Naive thymus-derived CD4-positive, alpha-beta T cell (primary cell): Measurements from ENCODE around the gene SLC48A1. TPM values are rescaled to one million over a fixed set of nuclear protein-coding genes. Genes with fewer than 3 reads are reported as not detected.
A peak's percentile ranks its signal among the peaks of the same experiment; 100 is the strongest.

Experiments
- ATAC-seq: fragments of 150-1000 bp; cut with Tn5 transposase; 2 replicates; pipeline ENCODE4 v1.10.0; 2021; ENCODE audit warnings: mild to moderate bottlenecking, moderate library complexity
- CTCF ChIA-PET: fragments of 350-600 bp; sonication (Branson Sonifier 250); formaldehyde crosslinking; loops from one replicate; lab custom pipeline; 2021; ENCODE audit warnings: antibody characterized with exemption; lab: Charles Lee
- POLR2A ChIA-PET: fragments of 350-600 bp; sonication (Branson Sonifier 250); formaldehyde crosslinking; loops from one replicate; lab custom pipeline; 2021; ENCODE audit warnings: antibody characterized with exemption, inconsistent platforms; lab: Charles Lee
- DNase-seq, 9 donors: peaks; one replicate each; pipeline versions ENCODE4 v3.0.0 to v3.0.0-alpha.2; 2020 to 2022; ENCODE audit warnings: mixed read lengths in 1 of 9
- H3K27ac ChIP-seq: one replicate; pipeline ENCODE4 v1.7.0; 2013; ENCODE audit warnings: mild to moderate bottlenecking, low read depth, low read length, moderate library complexity
- H3K27me3 ChIP-seq, 2 donors: one replicate each; pipeline ENCODE4 v1.7.0; 2013; ENCODE audit warnings: low read length in 2 of 2, mild to moderate bottlenecking in 2 of 2, moderate library complexity in 2 of 2; ENCODE audit not compliant: control insufficient read depth in 2 of 2, insufficient read depth in 2 of 2
- H3K36me3 ChIP-seq, 3 experiments: 1 replicate in 2 of 3; 2 replicates in 1 of 3; pipeline ENCODE4 v1.7.0; 2013; ENCODE audit warnings: low read length in 3 of 3, mild to moderate bottlenecking in 3 of 3, moderate library complexity in 1 of 3; ENCODE audit not compliant: insufficient read depth in 3 of 3, control insufficient read depth in 2 of 3
- H3K4me1 ChIP-seq, 2 donors: one replicate each; pipeline ENCODE4 v1.7.0; 2013; ENCODE audit warnings: low read length in 2 of 2, mild to moderate bottlenecking in 2 of 2, moderate library complexity in 1 of 2; ENCODE audit not compliant: control insufficient read depth in 2 of 2, insufficient read depth in 2 of 2
- H3K4me3 ChIP-seq: 2 replicates; pipeline ENCODE4 v1.7.0; 2013; ENCODE audit warnings: mild to moderate bottlenecking, low read length
- H3K9me3 ChIP-seq, 3 experiments: 1 replicate in 2 of 3; 2 replicates in 1 of 3; pipeline ENCODE4 v1.7.0; 2013; ENCODE audit warnings: low read length in 3 of 3; ENCODE audit not compliant: control insufficient read depth in 2 of 3
- H3K27ac Mint-ChIP-seq, 9 donors: one replicate each; pipeline ENCODE4 v1.8.0; 2020 to 2022; ENCODE audit warnings: mixed read lengths in 9 of 9, mild to moderate bottlenecking in 8 of 9, moderate library complexity in 5 of 9, inconsistent platforms in 2 of 9
- H3K27me3 Mint-ChIP-seq, 5 donors: one replicate each; pipeline ENCODE4 v1.8.0; 2021 to 2022; ENCODE audit warnings: mixed read lengths in 5 of 5, mild to moderate bottlenecking in 1 of 5
- H3K36me3 Mint-ChIP-seq, 5 donors: one replicate each; pipeline ENCODE4 v1.8.0; 2020 to 2022; ENCODE audit warnings: mixed read lengths in 5 of 5, mild to moderate bottlenecking in 3 of 5, inconsistent platforms in 1 of 5
- H3K4me1 Mint-ChIP-seq, 7 donors: one replicate each; pipeline ENCODE4 v1.8.0; 2020 to 2022; ENCODE audit warnings: mixed read lengths in 7 of 7, mild to moderate bottlenecking in 3 of 7, inconsistent platforms in 1 of 7
- H3K4me3 Mint-ChIP-seq, 10 donors: one replicate each; pipeline ENCODE4 v1.8.0; 2020 to 2022; ENCODE audit warnings: mild to moderate bottlenecking in 10 of 10, mixed read lengths in 10 of 10, moderate library complexity in 6 of 10, inconsistent platforms in 2 of 10
- H3K9me3 Mint-ChIP-seq, 11 donors: one replicate each; pipeline ENCODE4 v1.8.0; 2020 to 2022; ENCODE audit warnings: mixed read lengths in 11 of 11, mild to moderate bottlenecking in 4 of 11, inconsistent platforms in 1 of 11, moderate library complexity in 1 of 11
- intact Hi-C, 2 donors: fragments of 100-400 bp; cut with micrococcal nuclease; formaldehyde crosslinking; loops; one replicate each; pipeline ENCODE4 v1.15.1; 2023
- polyA plus RNA-seq, 2 donors: library from polyadenylated mRNA; unstranded; fragments of 300-500 nt; fragmentation: Illumina TruSeq; gene quantifications; one replicate each; pipeline ENCODE4 v1.2.3, GENCODE V29; 2021
- total RNA-seq, 6 experiments: library from RNA in 5 of 6; stranded (reverse) in 5 of 6; gene quantifications; 1 replicate in 5 of 6; 2 replicates in 1 of 6; pipeline ENCODE4 v1.2.3 and lab custom pipeline; 2021 to 2026

The SLC48A1 gene
- total and polyA plus RNA-seq, 7 experiments from 2014 or later = 6.7 to 15.6 (median 12.5) TPM

GRCh38 chr12:47803191-47803875, 30.3 kb downstream of the SLC48A1 start:
- peak overlapping the region; percentile 81 for H3K27ac ChIP-seq
- peak overlapping the region; percentile 75 to 97 (median 92) for H3K27ac Mint-ChIP-seq
- intact Hi-C loops = loop anchor here (2.0 kb wide), 2 partner anchors 13 to 15 kb away; partner anchors contain the start of gene HDAC7 (in 1 of the 2)
- H3K36me3 ChIP-seq = peaks cover 0 to 29% (median 4%) of the 10 kb centered on the region in 3 experiments
- POLR2A ChIA-PET = interaction anchor here (4.7 to 15.6 kb wide), 3 partner anchors 9 to 28 kb away, joined by 40 to 364 read pairs (median 125); partner anchors contain the start of gene HDAC7
- no peaks in the 10 kb centered on the region for H3K9me3 ChIP-seq
- no peaks in the 10 kb centered on the region for H3K27me3 ChIP-seq
- DNase-seq (no peak), ATAC-seq (no peak)
- peaks cover 44 to 94% of the 10 kb centered on the region in 2 donors for H3K4me1 ChIP-seq
- peaks cover 65 to 98% (median 95%) of the 10 kb centered on the region in 7 donors for H3K4me1 Mint-ChIP-seq
- no peaks in the 10 kb centered on the region for H3K9me3 Mint-ChIP-seq
- peak overlapping the region; percentile 28 for H3K4me3 ChIP-seq
- peaks cover 0 to 11% (median 5%) of the 10 kb centered on the region in 5 donors for H3K36me3 Mint-ChIP-seq
- CTCF ChIA-PET = interaction anchor here (0.6 to 22.9 kb wide), 5 partner anchors 14 to 99 kb away, joined by 3 to 539 read pairs (median 3); no protein-coding TSS in a partner anchor
- H3K27me3 Mint-ChIP-seq = no peaks in the 10 kb centered on the region
- peak overlapping the region; percentile 61 to 86 (median 76) for H3K4me3 Mint-ChIP-seq

- peak overlapping the region in 9 of 10 donors; percentile 43 to 86 (median 73) for H3K4me3 Mint-ChIP-seq
- peaks cover 52 to 96% of the 10 kb centered on the region in 2 donors for H3K4me1 ChIP-seq
- no peaks in the 10 kb centered on the region for H3K27me3 Mint-ChIP-seq
- H3K36me3 ChIP-seq = peaks cover 0 to 21% (median 4%) of the 10 kb centered on the region in 3 experiments
- ChIA-PET POLR2A (interaction anchor here (4.7 to 15.6 kb wide), 3 partner anchors 8 to 28 kb away, joined by 40 to 364 read pairs (median 125); partner anchors contain the start of gene HDAC7), CTCF (interaction anchor here (0.6 to 22.9 kb wide), 4 partner anchors 14 to 836 kb away, joined by 3 to 539 read pairs (median 4); no protein-coding TSS in a partner anchor)
- intact Hi-C loops = no loop called here
- H3K36me3 Mint-ChIP-seq = peaks cover 0 to 12% (median 5%) of the 10 kb centered on the region in 5 donors
- ATAC-seq = no peak
- H3K4me3 ChIP-seq = no peak overlapping the region
- DNase-seq = no peak
- H3K27ac Mint-ChIP-seq = peak overlapping the region; percentile 92 to 98 (median 96)
- H3K27me3 ChIP-seq = no peaks in the 10 kb centered on the region
- no peaks in the 10 kb centered on the region for H3K9me3 Mint-ChIP-seq
- H3K27ac ChIP-seq = peak overlapping the region; percentile 81
- peaks cover 71 to 100% (median 99%) of the 10 kb centered on the region in 7 donors for H3K4me1 Mint-ChIP-seq
- no peaks in the 10 kb centered on the region for H3K9me3 ChIP-seq
Measured at GRCh38 chr12:47804171-47804570, 31.1 kb downstream of the SLC48A1 start.

GRCh38 chr12:47805417-47805816, 32.4 kb downstream of the SLC48A1 start:
- no peaks in the 10 kb centered on the region for H3K9me3 ChIP-seq
- H3K9me3 Mint-ChIP-seq = no peaks in the 10 kb centered on the region
- peak overlapping the region; percentile 92 to 98 (median 97) for H3K27ac Mint-ChIP-seq
- ChIA-PET POLR2A (interaction anchor here (0.7 to 15.6 kb wide), 6 partner anchors 7 to 64 kb away, joined by 3 to 364 read pairs (median 22); partner anchors contain the start of gene HDAC7), CTCF (interaction anchor here (22.9 kb wide), 1 partner anchor 28 kb away, joined by 539 read pairs; no protein-coding TSS in a partner anchor)
- H3K4me1 Mint-ChIP-seq = peaks cover 74 to 100% (median 93%) of the 10 kb centered on the region in 7 donors
- ATAC-seq (no peak), DNase-seq (no peak)
- H3K27ac ChIP-seq = peak overlapping the region; percentile 81
- no peaks in the 10 kb centered on the region for H3K27me3 Mint-ChIP-seq
- peaks cover 0 to 14% (median 5%) of the 10 kb centered on the region in 5 donors for H3K36me3 Mint-ChIP-seq
- intact Hi-C loops = loop anchor here (1.0 to 5.0 kb wide), 2 partner anchors 8 to 1588 kb away; no protein-coding TSS in a partner anchor
- H3K27me3 ChIP-seq = no peaks in the 10 kb centered on the region
- peaks cover 65 to 97% of the 10 kb centered on the region in 2 donors for H3K4me1 ChIP-seq
- H3K4me3 ChIP-seq = no peak overlapping the region
- peak overlapping the region; percentile 61 to 86 (median 76) for H3K4me3 Mint-ChIP-seq
- peaks cover 0 to 9% (median 4%) of the 10 kb centered on the region in 3 experiments for H3K36me3 ChIP-seq

GRCh38 chr12:47807338-47807737, 34.3 kb downstream of the SLC48A1 start:
- Histone ChIP-seq H3K4me3 (peak overlapping the region; percentile 45), H3K27me3 (no peaks in the 10 kb centered on the region), H3K27ac (peak overlapping the region; percentile 81), H3K4me1 (peaks cover 79 to 98% of the 10 kb centered on the region in 2 donors), H3K36me3 (peaks cover 0 to 7% (median 5%) of the 10 kb centered on the region in 3 experiments), H3K9me3 (no peaks in the 10 kb centered on the region)
- Mint-ChIP-seq H3K4me1 (peaks cover 76 to 100% (median 93%) of the 10 kb centered on the region in 7 donors), H3K27ac (peak overlapping the region; percentile 92 to 98 (median 96)), H3K9me3 (no peaks in the 10 kb centered on the region), H3K36me3 (peaks cover 0 to 22% (median 5%) of the 10 kb centered on the region in 5 donors), H3K27me3 (no peaks in the 10 kb centered on the region), H3K4me3 (peak overlapping the region; percentile 72 to 88 (median 82))
- DNase-seq = no peak
- intact Hi-C loops = loop anchor here in 1 of 2 donors (5.0 kb wide), 1 partner anchor 1590 kb away; no protein-coding TSS in a partner anchor
- POLR2A ChIA-PET = interaction anchor here (0.6 to 15.6 kb wide), 6 partner anchors 10 to 1381 kb away, joined by 3 to 364 read pairs (median 3); partner anchors contain the start of gene HDAC7
- ATAC-seq = no peak
- CTCF ChIA-PET = interaction anchor here (0.7 to 22.9 kb wide), 9 partner anchors 11 to 98 kb away, joined by 3 to 539 read pairs (median 5); partner anchors contain the start of genes HDAC7 and VDR

GRCh38 chr12:47808050-47808449, 35.0 kb downstream of the SLC48A1 start:
- Histone ChIP-seq H3K4me3 (peak overlapping the region; percentile 45), H3K27ac (peak overlapping the region; percentile 81), H3K4me1 (peaks cover 79 to 96% of the 10 kb centered on the region in 2 donors), H3K36me3 (peaks cover 0 to 7% (median 5%) of the 10 kb centered on the region in 3 experiments), H3K9me3 (no peaks in the 10 kb centered on the region), H3K27me3 (no peaks in the 10 kb centered on the region)
- ATAC-seq = peak; percentile 53
- Mint-ChIP-seq H3K27ac (peak overlapping the region; percentile 92 to 98 (median 96)), H3K4me1 (peaks cover 73 to 100% (median 92%) of the 10 kb centered on the region in 7 donors), H3K27me3 (no peaks in the 10 kb centered on the region), H3K9me3 (no peaks in the 10 kb centered on the region), H3K36me3 (peaks cover 0 to 22% (median 5%) of the 10 kb centered on the region in 5 donors), H3K4me3 (peak overlapping the region; percentile 72 to 88 (median 82))
- CTCF ChIA-PET = interaction anchor here (0.7 to 22.9 kb wide), 10 partner anchors 10 to 97 kb away, joined by 3 to 539 read pairs (median 5); partner anchors contain the start of genes HDAC7 and VDR
- POLR2A ChIA-PET = interaction anchor here (0.9 to 15.6 kb wide), 5 partner anchors 8 to 29 kb away, joined by 3 to 364 read pairs (median 5); partner anchors contain the start of gene HDAC7
- DNase-seq = peak; percentile 34 to 87 (median 76)
- intact Hi-C loops = loop anchor here (1.0 to 5.0 kb wide), 7 partner anchors 8 to 1591 kb away; partner anchors contain the start of genes HDAC7 (in 1 of the 2) and RPAP3 (in 1 of the 2)
